ENCODE measurements around the gene DUSP22.
"Not testable (repeated sequence)": the region's sequence is repeated elsewhere in the genome, so short reads cannot be mapped to it uniquely, and the experiment has no call there.

The DUSP22 gene

GRCh38 chr6:323730-324088 is 31.4 kb downstream of the DUSP22 start:
- no peak for DNase-seq (ENCODE audit: low read depth in 2 of 3, low spot score in 2 of 3)

- DNase-seq (ENCODE audit: low read depth in 2 of 3, low spot score in 2 of 3) = no peak
These were observed 31.9 kb downstream of the DUSP22 start for GRCh38 chr6:324116-324728.

- DNase-seq (ENCODE audit: low read depth in 2 of 3, low spot score in 2 of 3) = no peak
These were observed 32.4 kb downstream of the DUSP22 start for GRCh38 chr6:324729-325125.

- not testable (repeated sequence) for DNase-seq (ENCODE audit: low read depth in 2 of 3, low spot score in 2 of 3)
These were observed 33.0 kb downstream of the DUSP22 start for GRCh38 chr6:325161-325860.

- DNase-seq (ENCODE audit: low read depth in 2 of 3, low spot score in 2 of 3) = not testable (repeated sequence)
These were observed 33.8 kb downstream of the DUSP22 start for GRCh38 chr6:326066-326465.

- no peak for DNase-seq (ENCODE audit: low read depth in 2 of 3, low spot score in 2 of 3)
These were observed 34.7 kb downstream of the DUSP22 start for GRCh38 chr6:326896-327537.

- no peak for DNase-seq (ENCODE audit: low read depth in 2 of 3, low spot score in 2 of 3)
These were observed 35.3 kb downstream of the DUSP22 start for GRCh38 chr6:327538-328116.

- DNase-seq (ENCODE audit: low read depth in 2 of 3, low spot score in 2 of 3) = no peak
These were observed 35.9 kb downstream of the DUSP22 start for GRCh38 chr6:328136-328670.

GRCh38 chr6:328924-329323 is 36.6 kb downstream of the DUSP22 start:
- no peak for DNase-seq (ENCODE audit: low read depth in 2 of 3, low spot score in 2 of 3)

GRCh38 chr6:329888-330691 is 37.8 kb downstream of the DUSP22 start:
- no peak for DNase-seq (ENCODE audit: low read depth in 2 of 3, low spot score in 2 of 3)

GRCh38 chr6:330948-331347 is 38.7 kb downstream of the DUSP22 start:
- no peak for DNase-seq (ENCODE audit: low read depth in 2 of 3, low spot score in 2 of 3)

GRCh38 chr6:331622-332521 is 39.6 kb downstream of the DUSP22 start:
- no peak for DNase-seq (ENCODE audit: low read depth in 2 of 3, low spot score in 2 of 3)

GRCh38 chr6:332671-333070 is 40.4 kb downstream of the DUSP22 start:
- no peak for DNase-seq (ENCODE audit: low read depth in 2 of 3, low spot score in 2 of 3)

- DNase-seq (ENCODE audit: low read depth in 2 of 3, low spot score in 2 of 3) = no peak
These were observed 41.2 kb downstream of the DUSP22 start for GRCh38 chr6:333379-334002.

- no peak for DNase-seq (ENCODE audit: low read depth in 2 of 3, low spot score in 2 of 3)
These were observed 42.5 kb downstream of the DUSP22 start for GRCh38 chr6:334536-335510.

- DNase-seq (ENCODE audit: low read depth in 2 of 3, low spot score in 2 of 3) = no peak
These were observed 43.3 kb downstream of the DUSP22 start for GRCh38 chr6:335572-335971.

GRCh38 chr6:336159-337114 is 44.1 kb downstream of the DUSP22 start:
- DNase-seq (ENCODE audit: low read depth in 2 of 3, low spot score in 2 of 3) = no peak

All from activated CD8-positive, alpha-beta memory T cell treated with anti-CD3 and anti-CD28 coated beads for 48 hours (primary cell).